HG02642 (cell line): Measurements from ENCODE around the gene PTPRM.
"Not testable (repeated sequence)": the region's sequence is repeated elsewhere in the genome, so short reads cannot be mapped to it uniquely, and the experiment has no call there.

Source experiments
- ATAC-seq: cut with Tn5 transposase; IDR thresholded peaks from one replicate; pipeline ENCODE4 v1.9.1; 2021; ENCODE audit warnings: mild to moderate bottlenecking; ENCODE audit not compliant: unreplicated experiment, poor library complexity

The PTPRM gene

DNA sequence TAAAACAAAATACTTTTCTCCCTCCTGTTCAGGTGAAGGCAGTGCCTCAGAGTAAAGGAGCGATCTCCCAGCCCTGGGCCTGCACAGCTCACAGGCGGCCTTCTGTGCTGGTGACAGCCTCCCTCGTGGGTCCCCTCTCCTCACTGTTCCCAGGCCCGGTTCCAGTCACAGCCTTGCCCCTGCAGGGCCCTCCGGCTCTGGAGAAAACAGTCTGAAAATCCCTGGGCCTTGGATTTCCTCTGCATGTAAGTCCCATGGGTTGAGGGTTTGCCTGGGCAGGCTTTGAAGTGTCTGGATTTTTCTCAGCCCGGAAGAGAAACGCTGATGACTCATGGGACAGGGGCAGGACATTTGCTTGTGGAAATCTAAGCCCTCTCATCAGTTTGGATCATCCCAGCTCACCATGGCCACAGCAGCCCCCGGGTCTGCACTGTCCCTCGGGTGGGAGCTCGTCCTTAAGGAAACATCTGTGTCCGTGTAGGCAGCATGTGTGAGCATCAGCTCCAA, 856.0 kb downstream of the PTPRM start:
- ATAC-seq, result no peak

DNA sequence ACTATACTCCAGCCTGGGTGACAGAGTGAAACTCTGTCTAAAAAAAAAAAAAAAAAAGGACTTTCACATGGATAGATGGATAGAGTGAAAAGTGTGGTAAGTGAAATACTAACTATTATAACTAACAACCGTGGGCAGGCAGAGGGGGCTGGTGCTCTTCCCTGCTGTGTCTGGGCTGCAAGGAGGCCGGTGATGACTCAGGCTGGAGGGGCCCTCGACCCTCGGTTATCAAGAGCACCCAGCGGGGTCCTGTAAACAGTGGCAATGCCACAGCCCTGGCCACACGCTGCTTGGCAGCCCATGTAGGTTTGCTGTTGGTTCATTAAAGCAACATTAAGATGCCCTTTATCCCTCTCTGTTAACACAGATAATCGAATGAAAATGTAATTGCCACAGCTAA, 857.4 kb downstream of the PTPRM start:
- no peak for ATAC-seq

DNA sequence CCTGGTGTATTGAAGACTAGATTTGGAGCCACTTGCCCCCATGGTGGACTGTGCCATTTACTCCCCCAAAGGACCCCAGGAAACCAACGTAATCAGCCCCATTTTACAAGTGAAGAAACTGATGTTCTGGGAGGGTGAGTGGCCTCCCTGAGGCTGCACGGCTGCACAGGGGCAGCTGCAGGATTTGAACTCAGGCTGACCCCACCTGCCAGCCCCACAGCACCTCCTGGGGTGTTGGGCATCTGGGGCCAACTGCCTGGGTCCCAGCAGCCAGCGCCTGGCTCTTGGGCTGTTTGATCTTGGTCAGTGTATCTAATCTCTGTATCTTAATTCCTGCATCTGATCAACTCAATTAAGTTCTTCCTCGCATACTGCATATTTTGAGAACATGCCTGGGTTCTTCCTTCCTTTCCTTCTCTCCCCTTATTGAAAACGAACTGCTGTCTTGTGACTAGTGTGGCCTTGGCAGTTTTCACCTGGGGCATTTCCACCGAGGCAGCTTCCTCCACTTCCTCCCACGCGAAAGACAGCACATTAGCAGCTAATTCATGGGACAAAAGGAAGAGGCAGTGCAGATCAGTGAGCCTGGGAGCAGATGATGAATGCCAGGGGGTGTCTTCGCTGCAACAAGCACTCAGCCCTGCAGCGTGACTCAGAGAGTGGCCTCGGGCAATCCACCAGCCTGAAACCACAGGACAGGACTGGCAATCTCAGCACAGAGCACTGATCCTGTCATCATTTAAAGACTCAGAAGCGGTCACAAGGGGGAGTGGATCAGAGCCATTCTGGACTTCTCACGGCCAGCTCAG, 858.0 kb downstream of the PTPRM start:
- ATAC-seq, result no peak

DNA sequence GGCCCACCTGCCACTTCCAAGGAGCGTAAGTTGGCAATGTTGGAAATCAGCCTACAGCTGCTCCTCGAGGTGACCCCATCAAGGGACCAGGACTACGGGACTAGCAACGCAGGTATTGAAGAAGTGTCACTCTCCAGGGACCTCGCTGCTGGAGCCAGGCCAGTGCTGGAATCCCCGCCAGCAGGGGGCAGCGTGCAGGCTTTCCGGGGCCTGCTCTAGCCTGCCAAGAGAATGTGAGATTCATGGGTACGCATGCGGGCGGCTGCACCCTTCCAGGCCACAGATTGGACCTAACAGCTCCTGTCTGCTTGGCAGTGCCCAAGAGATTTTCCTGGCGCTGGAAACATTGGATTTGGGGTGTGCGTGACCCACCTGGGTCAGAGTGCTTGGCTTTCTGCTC, 859.3 kb downstream of the PTPRM start:
- ATAC-seq, result no peak

DNA sequence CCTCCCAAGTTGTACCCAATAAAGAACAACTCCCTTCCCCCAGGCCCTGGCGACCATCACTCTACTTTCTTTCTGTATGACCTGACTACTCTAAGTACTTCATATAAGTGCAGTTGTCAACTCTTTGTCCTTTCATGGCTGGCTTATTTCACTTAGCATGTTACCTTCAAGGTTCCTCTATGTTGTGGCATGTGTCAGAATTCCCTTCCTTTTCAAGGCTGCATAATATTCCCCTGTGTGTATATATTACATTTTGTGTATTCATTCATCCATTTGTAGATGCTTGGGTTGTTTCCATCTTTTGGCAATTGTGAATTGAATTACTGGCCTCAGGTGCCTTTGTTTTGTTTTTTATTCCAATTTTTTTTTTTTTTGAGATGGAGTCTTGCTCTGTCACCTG, 860.2 kb downstream of the PTPRM start:
- ATAC-seq, result no peak

DNA sequence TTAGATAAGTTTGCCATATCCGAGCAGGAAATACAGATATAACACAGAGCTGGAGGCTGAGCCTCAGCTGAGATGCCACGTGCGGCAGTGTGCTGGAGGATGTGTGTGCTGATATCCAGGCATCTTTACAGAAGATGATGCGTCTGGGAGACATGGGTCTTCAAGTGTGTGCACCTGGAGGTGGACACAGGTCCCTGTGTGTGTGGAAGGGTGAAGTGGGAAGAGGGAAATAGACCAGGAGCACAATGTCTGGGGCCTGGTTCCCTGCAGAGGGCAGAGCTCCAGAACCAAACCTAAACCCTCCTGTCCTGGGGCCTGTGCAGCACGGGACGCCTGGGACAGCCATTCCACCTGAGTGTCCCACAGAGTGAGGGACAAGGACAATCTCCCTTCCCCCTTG, 861.8 kb downstream of the PTPRM start:
- ATAC-seq, result no peak

DNA sequence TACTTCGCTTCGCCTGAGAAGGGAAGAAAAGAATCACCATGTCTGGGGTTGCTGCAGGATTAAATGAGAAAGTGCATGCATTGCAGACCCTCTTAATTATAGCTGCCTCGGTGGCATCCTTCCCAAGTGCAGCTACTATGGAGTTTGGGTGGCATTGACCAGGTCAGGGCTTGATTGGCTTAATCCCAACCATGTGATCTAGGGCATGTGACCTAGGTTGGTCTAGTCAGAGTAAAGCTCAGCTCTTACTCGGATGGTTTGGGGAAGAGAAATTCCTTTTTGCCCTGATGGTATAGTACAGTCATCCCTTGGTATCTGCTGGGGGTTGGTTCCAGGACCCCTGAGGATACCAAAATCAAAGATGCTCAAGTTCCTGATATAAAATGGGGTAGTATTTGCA, 863.9 kb downstream of the PTPRM start:
- no peak for ATAC-seq

DNA sequence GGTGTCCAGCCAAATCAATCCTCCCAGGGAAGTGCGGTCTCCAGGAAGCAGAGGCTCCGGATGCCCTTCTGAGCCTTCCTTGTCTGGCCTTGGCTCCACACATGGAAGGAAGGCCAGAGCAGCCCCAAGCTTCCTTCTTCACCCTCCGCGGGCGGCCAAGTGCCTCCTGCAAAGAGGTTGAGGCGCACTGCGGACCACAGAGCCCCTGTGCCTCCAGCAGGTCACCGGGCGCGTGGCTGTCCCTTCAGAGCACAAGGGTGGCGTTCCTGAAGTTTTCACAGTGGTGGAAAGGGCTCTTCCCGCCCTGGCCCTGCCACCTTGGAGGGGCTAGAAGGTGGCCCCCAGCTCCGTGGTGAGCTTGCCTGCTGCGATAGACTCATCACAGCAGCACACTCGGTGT, 866.2 kb downstream of the PTPRM start:
- ATAC-seq, result no peak

DNA sequence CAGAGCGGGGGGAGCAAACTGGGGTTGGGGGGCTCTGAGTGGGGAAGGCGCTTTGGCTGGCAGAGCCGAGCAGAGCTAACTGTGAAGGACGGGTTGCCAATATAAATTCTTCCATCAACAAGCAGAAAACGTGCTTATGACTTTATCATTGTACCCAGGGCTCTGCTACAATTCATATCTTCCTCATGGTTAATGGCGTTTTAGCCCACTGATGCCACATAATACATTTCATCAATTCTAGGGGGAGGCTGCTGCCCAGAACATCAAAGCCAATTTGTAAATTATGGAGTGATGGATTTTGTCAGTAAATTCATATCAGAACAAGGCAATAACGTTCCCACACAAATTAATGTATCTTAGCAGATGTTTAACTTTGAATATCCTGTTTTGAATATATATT, 866.7 kb downstream of the PTPRM start:
- ATAC-seq, result no peak

DNA sequence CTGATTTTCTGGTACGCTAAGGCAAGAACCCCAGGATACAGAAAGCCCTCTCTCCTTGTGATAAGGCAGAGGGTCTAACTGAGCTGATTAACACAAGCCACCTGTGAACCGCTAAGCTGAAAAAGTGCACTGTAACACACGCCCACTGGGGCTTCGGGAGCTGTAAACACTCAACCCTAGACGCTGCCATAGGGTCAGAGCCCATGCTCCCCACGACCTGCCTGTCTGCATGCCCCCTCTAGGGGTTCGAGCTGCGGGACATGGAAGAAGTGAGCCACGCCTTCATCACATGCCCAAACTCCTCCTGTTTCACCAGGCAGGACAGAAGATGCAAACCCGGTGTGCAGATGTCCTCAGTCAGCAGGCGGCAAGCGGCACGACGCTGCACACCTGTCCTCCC, 868.3 kb downstream of the PTPRM start:
- ATAC-seq, result no peak

DNA sequence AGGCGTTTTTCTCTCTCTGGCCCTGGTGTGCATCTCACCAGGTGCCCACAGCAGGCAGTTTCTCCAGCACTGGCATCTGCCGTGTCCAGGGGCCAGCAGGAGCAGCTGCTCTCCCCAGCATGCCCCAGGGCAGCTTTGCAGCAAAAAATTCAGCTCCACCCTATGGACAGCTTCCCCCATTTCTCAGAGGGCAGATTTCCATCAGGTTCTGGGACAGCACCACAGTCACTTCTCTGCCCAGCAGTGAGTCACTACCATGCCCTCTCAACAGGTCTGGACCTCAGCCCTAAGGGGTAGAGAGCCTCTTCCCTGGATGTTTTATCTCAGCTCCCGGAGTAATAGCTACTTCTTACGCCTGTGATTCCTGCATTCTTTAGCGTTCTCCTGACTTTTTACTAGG, 871.9 kb downstream of the PTPRM start:
- no peak for ATAC-seq

DNA sequence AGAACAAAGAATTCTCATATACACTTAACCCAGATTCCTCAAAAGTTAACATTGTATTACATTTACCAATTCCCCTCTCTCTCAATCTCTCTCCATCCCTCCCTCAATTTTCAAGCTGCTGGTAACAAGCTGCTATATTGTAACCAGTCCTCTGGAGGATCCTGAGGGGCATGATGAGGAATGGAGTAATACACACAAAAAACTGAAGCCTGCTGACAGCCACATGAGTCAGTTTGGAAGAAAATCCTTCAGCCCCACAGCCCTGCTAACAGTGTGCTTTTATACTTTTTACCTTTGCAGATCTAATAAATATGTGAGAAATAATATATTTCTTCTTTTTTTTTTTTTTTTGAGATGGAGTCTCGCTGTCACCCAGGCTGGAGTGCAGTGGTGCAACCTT, 876.4 kb downstream of the PTPRM start:
- no peak for ATAC-seq

DNA sequence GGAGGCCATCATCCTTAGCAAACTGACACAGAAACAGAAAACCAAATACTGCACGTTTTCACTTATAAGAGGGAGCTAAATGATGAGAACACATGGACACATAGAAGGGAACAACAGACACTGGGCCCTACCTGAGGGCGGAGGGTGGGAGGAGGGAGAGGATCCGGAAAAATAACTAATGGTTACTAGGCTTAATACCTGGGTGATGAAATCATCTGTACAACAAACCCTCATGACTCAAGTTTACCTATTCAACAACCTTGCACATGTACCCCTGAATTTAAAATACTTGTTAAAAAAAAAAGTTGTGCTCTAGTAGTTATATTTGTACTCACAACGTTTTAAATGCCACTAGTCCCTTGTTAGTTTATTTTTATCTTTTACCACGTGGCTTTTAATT, 879.8 kb downstream of the PTPRM start:
- not testable (repeated sequence) for ATAC-seq

DNA sequence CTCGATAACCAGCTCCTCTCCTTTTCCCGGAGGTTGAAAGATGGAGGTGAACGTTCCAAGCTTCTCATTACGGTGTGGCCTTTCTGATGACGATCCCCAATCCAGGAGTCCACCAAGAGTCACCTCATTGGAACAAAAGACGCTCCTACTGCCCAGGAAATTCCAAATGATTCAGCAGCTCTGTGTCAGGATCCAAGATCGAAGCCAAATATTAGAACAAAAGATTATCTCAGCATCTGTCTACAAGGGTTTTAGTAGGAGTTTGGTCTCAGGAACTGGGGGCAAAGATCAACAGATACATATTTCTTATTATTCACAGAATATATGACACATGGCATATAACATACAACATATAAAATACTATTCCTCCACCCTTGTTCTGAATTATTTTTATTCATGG, 881.0 kb downstream of the PTPRM start:
- no peak for ATAC-seq

DNA sequence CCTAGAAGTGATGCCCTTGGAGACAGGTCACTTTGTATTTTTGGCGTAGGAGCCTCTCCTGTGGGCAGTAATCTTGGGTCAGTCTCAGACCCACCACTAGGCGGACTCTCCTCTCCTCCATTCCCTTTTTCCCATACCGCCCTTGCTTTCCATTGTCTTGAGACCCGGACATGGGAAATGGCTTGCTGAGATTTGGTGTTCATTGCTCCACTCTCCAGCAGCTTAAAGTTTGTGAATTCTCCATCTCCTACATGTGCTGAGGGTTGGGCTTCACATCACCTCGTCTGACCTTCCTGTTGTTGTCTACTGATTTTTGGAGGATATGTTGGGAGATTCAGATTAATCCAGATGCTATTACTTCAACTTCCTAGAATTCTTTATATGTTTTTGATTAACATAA, 882.9 kb downstream of the PTPRM start:
- ATAC-seq, result no peak

DNA sequence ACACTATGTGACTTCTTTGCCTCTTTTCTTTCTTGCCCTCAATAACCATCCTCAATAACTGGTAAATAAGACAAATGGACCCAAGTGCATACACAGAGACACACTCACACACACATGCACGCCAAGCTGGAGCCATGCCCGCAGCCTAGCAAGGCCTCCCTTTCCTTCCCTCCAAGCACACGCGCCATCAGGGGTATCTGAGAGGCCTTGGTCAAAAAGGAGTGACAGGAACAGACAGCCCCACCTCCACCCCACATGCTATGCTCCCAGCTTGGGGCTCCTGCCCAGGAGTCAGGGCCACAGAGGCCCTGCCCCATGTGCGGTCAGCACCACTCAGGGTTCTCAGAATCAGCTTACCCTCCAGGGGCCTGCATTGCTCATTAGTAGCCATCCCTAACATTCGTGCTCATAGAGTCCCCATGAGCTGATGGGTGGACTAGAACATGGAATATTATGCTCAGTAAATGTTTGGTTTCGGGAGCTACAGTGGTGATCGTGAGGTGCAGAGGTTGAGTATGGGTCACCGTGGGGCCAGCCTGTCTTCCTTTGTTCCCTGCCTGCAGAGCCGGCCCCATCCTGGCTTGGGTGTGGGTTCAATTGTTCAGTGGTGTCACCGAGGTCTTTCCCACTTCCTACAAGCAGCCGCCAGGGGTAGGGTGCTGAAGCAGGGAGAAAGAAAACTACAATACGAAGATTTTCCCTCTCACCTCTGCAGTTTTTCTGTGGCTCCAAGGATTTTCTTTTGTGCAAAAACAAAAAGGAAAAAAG, 884.0 kb downstream of the PTPRM start:
- ATAC-seq, result no peak

DNA sequence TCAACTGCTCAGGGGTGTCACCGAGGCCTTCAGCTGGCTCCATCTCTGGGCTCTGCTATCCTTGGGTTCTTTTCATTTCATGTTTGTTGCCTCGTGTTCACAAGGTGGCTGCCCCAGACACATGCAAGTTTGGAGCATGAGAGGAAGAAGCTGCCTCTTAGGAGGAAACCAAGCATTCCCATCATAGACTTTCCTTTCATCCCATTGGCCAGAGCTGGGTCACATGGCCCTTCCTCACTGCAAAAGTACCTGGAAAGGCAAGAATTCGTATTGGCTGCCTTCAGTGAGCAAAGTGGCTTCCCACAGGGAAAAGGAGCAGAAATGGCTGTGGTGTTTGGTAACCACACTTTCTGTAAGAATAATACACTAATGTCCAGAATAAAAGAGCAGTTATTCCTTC, 886.4 kb downstream of the PTPRM start:
- no peak for ATAC-seq

DNA sequence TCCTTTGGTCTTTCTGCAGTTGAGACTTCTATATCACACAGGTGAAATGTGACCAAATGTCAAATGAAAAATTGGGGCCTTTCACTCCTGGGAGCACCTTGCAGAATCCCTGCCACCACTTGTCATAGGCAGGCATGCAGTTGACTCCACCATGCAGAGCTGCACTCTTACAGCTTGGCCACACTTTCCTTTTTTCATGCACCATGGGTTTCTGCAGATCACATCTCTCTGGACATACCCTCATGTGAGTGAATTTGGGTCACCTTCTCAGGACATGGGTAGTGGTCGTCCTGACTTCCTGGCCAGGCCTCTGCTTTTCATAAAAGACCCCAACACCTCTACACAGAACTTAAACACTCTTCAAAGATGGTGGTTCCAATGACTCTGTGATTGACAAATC, 887.0 kb downstream of the PTPRM start:
- no peak for ATAC-seq

DNA sequence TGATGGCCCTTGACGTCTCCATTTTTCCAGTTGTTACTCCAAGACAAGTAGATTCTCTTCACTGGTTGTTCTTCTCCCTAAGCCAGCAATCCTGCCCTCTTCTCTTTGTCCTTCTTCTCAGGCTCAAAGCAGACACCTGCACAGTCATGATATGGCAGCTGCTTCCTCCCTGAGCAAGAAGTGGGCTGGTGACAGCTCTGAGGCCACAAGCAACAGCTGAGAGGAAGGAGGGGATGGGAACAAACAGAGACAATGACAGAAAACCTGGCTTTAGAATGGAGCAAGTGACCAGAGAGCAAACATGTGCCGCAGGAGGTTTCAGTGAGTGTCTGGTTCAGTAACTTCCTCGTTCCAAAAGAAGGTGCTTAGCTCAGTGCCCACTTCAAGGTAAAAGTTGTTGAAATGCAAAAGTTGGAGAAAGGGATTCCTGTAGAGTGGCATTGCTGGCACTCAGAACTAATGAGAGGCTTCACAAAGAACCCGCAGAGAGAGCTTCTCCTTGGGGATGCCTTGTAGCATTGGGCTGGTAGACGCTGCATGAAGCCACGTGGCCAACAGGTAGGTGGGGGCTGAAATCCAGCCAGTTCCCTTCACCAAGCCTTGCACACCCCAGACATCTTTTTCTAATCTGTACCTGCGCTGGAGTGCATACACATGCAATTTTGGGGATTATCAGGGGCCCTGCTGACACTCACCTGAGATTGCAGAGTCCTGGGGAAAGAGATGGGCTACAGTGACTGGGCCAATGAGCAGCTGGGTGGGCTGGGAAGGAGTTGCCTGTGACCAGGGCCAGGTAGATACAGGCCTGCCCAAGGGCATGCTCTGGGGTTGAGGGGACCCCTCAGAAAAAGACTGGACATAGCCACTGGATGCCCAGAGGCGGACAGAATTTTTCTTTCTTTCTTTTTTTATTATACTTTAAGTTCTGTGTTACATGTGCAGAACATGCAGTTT, 888.8 kb downstream of the PTPRM start:
- no peak for ATAC-seq
